ENCODE results near the gene SESN1.

The SESN1 gene

GRCh38 chr6:108968325-108969316 is 126.0 kb downstream of the SESN1 start:
- Histone ChIP-seq H3K36me3 (replicated peaks; ENCODE audit: insufficient read depth, low read length) (no peaks in the 10 kb centered on the region), H3K4me1 (ENCODE audit: low read length) (no peaks in the 10 kb centered on the region), H3F3A (ENCODE audit: insufficient read depth, low read length) (no peaks in the 10 kb centered on the region), H3K27me3 (replicated peaks; ENCODE audit: insufficient read depth, low read length) (no peaks in the 10 kb centered on the region), H3K4me2 (ENCODE audit: low read depth, low read length) (no peak overlapping the region), H3K4me3 (ENCODE audit: low read length) (no peak overlapping the region), H4K20me1 (ENCODE audit: insufficient read depth, low read length) (no peaks in the 10 kb centered on the region), H3K9me3 (replicated peaks; ENCODE audit: insufficient read depth, low read length) (no peaks in the 10 kb centered on the region), H3K27ac (ENCODE audit: low read length) (no peak overlapping the region), H2AFZ (ENCODE audit: low read length) (no peak overlapping the region), H3K9me2 (replicated peaks; ENCODE audit: insufficient read depth, low read length) (no peaks in the 10 kb centered on the region), H3K9ac (ENCODE audit: low read length) (no peak overlapping the region), H3K79me2 (ENCODE audit: low read length) (no peaks in the 10 kb centered on the region)
- no peak for DNase-seq
- TF ChIP-seq EZH2phosphoT487 (IDR thresholded peaks at IDR 0.05; ENCODE audit: low read length): no peak
- TF ChIP-seq CTCF (IDR thresholded peaks at IDR 0.05; ENCODE audit: low read length): no peak
- TF ChIP-seq EZH2 (optimal IDR thresholded peaks at IDR 0.05; ENCODE audit: low read depth, low read length): no peak

- H3K4me2 ChIP-seq (ENCODE audit: low read depth, low read length): no peak overlapping the region
- no peak for TF ChIP-seq CTCF (IDR thresholded peaks at IDR 0.05; ENCODE audit: low read length)
- no peak for TF ChIP-seq EZH2phosphoT487 (IDR thresholded peaks at IDR 0.05; ENCODE audit: low read length)
- TF ChIP-seq EZH2 (optimal IDR thresholded peaks at IDR 0.05; ENCODE audit: low read depth, low read length): no peak
- no peaks in the 10 kb centered on the region for H3K4me1 ChIP-seq (ENCODE audit: low read length)
- no peaks in the 10 kb centered on the region for H3K79me2 ChIP-seq (ENCODE audit: low read length)
- no peaks in the 10 kb centered on the region for H4K20me1 ChIP-seq (ENCODE audit: insufficient read depth, low read length)
- no peak overlapping the region for H3K9ac ChIP-seq (ENCODE audit: low read length)
- no peaks in the 10 kb centered on the region for H3K27me3 ChIP-seq (replicated peaks; ENCODE audit: insufficient read depth, low read length)
- no peaks in the 10 kb centered on the region for H3F3A ChIP-seq (ENCODE audit: insufficient read depth, low read length)
- H3K4me3 ChIP-seq (ENCODE audit: low read length): no peak overlapping the region
- H2AFZ ChIP-seq (ENCODE audit: low read length): no peak overlapping the region
- H3K9me3 ChIP-seq (replicated peaks; ENCODE audit: insufficient read depth, low read length): no peaks in the 10 kb centered on the region
- DNase-seq: no peak
- H3K36me3 ChIP-seq (replicated peaks; ENCODE audit: insufficient read depth, low read length): no peaks in the 10 kb centered on the region
- no peaks in the 10 kb centered on the region for H3K9me2 ChIP-seq (replicated peaks; ENCODE audit: insufficient read depth, low read length)
- H3K27ac ChIP-seq (ENCODE audit: low read length): no peak overlapping the region
Observed at GRCh38 chr6:108966855-108967755, 127.5 kb downstream of the SESN1 start.

- Histone ChIP-seq H3K4me1 (ENCODE audit: low read length) (no peaks in the 10 kb centered on the region), H3K9ac (ENCODE audit: low read length) (no peak overlapping the region), H3F3A (ENCODE audit: insufficient read depth, low read length) (no peaks in the 10 kb centered on the region), H3K9me2 (replicated peaks; ENCODE audit: insufficient read depth, low read length) (no peaks in the 10 kb centered on the region), H4K20me1 (ENCODE audit: insufficient read depth, low read length) (no peaks in the 10 kb centered on the region), H2AFZ (ENCODE audit: low read length) (no peak overlapping the region), H3K4me3 (ENCODE audit: low read length) (no peak overlapping the region), H3K27ac (ENCODE audit: low read length) (no peak overlapping the region), H3K9me3 (replicated peaks; ENCODE audit: insufficient read depth, low read length) (no peaks in the 10 kb centered on the region), H3K79me2 (ENCODE audit: low read length) (no peaks in the 10 kb centered on the region), H3K4me2 (ENCODE audit: low read depth, low read length) (no peak overlapping the region), H3K27me3 (replicated peaks; ENCODE audit: insufficient read depth, low read length) (no peaks in the 10 kb centered on the region), H3K36me3 (replicated peaks; ENCODE audit: insufficient read depth, low read length) (no peaks in the 10 kb centered on the region)
- TF ChIP-seq CTCF (IDR thresholded peaks at IDR 0.05; ENCODE audit: low read length) (no peak), EZH2 (optimal IDR thresholded peaks at IDR 0.05; ENCODE audit: low read depth, low read length) (no peak), EZH2phosphoT487 (IDR thresholded peaks at IDR 0.05; ENCODE audit: low read length) (no peak)
- DNase-seq: no peak
Observed at GRCh38 chr6:108966251-108966650, 128.4 kb downstream of the SESN1 start.
